Hepatocyte (in vitro differentiated cells): ENCODE measurements around the gene IMPACT. TPM values are rescaled to one million over a fixed set of nuclear protein-coding genes. Genes with fewer than 3 reads are reported as not detected.

Experiments used
- DNase-seq: peaks from one replicate; pipeline ENCODE4 v3.0.0-alpha.2; 2016; ENCODE audit warnings: low spot score
- H2AFZ ChIP-seq: fragments of 200-600 bp; sonication (generic); 2 replicates; pipeline ENCODE4 v1.6.0; 2016; ENCODE audit warnings: antibody characterized with exemption, mild to moderate bottlenecking
- H3K27ac ChIP-seq: fragments of 200-600 bp; sonication (generic); 2 replicates; pipeline ENCODE4 v1.5.1; 2016; ENCODE audit warnings: mild to moderate bottlenecking
- H3K27me3 ChIP-seq: fragments of 200-600 bp; sonication (generic); 2 replicates; pipeline ENCODE4 v1.6.1; 2016
- H3K36me3 ChIP-seq: fragments of 200-600 bp; sonication (generic); replicated peaks from 2 replicates; pipeline ENCODE4 v1.5.1; 2016; ENCODE audit warnings: low read depth; ENCODE audit not compliant: insufficient read depth
- H3K4me1 ChIP-seq: fragments of 200-600 bp; sonication (generic); 2 replicates; pipeline ENCODE4 v1.5.1; 2016; ENCODE audit warnings: mild to moderate bottlenecking, moderate library complexity; ENCODE audit not compliant: insufficient read depth
- H3K4me2 ChIP-seq: fragments of 200-600 bp; sonication (generic); 2 replicates; pipeline ENCODE4 v1.6.0; 2016
- H3K4me3 ChIP-seq: fragments of 200-600 bp; sonication (generic); 2 replicates; pipeline ENCODE4 v1.5.1; 2016; ENCODE audit warnings: mild to moderate bottlenecking
- H3K79me2 ChIP-seq: fragments of 200-600 bp; sonication (generic); 2 replicates; pipeline ENCODE4 v1.6.0; 2017; ENCODE audit warnings: mild to moderate bottlenecking
- H3K9me2 ChIP-seq: fragments of 200-600 bp; sonication (generic); replicated peaks from 2 replicates; pipeline ENCODE4 v1.6.0; 2017; ENCODE audit warnings: mild to moderate bottlenecking; ENCODE audit not compliant: insufficient read depth
- H3K9me3 ChIP-seq: fragments of 200-600 bp; sonication (generic); 2 replicates; pipeline ENCODE4 v1.5.1; 2016; ENCODE audit warnings: low read depth, mild to moderate bottlenecking
- H4K20me1 ChIP-seq: fragments of 200-600 bp; sonication (generic); 2 replicates; pipeline ENCODE4 v1.6.0; 2016; ENCODE audit warnings: mild to moderate bottlenecking; ENCODE audit not compliant: insufficient read depth, poor library complexity, severe bottlenecking
- CTCF ChIP-seq: fragments of 200-600 bp; sonication (generic); IDR thresholded peaks from 2 replicates; pipeline ENCODE4 v1.5.1; 2016; ENCODE audit warnings: antibody characterized with exemption, mild to moderate bottlenecking; ENCODE audit not compliant: poor library complexity
- EZH2 ChIP-seq: fragments of 200-600 bp; sonication (generic); IDR thresholded peaks from 2 replicates; pipeline ENCODE4 v1.6.1; 2016; ENCODE audit warnings: antibody characterized with exemption, mild to moderate bottlenecking, borderline replicate concordance
- EZH2phosphoT487 ChIP-seq: fragments of 200-600 bp; sonication (generic); IDR thresholded peaks from one replicate; pipeline ENCODE4 v1.6.1; 2018; ENCODE audit warnings: antibody characterized with exemption, mild to moderate bottlenecking, low read depth, moderate library complexity; ENCODE audit not compliant: unreplicated experiment, severe bottlenecking
- WGBS: methylation state at CpG from one replicate; pipeline ENCODE4 v1.1.6; 2016; ENCODE audit warnings: low lambda C conversion rate; ENCODE audit errors: missing lambda C conversion rate; 5-methylcytosine and 5-hydroxymethylcytosine counted together
- polyA plus RNA-seq: library from polyadenylated mRNA; unstranded; fragments of >200 nt; fragmentation: Nextera tagmentation; extraction: Ambion mirVana; gene quantifications from 2 replicates; pipeline ENCODE4 v1.2.1, GENCODE V29; 2016
- total RNA-seq: library from RNA; depleted of rRNA; stranded (reverse); fragments of >200 nt; gene quantifications from 2 replicates; pipeline ENCODE4 v1.2.3, GENCODE V29; 2014

IMPACT gene
- total and polyA plus RNA-seq, 2 experiments from 2014 or later = 21.7 to 36.3 TPM

- no peaks in the 10 kb centered on the region for H3K9me3 ChIP-seq
- H3K36me3 ChIP-seq = no peaks in the 10 kb centered on the region
- H3K79me2 ChIP-seq = no peaks in the 10 kb centered on the region
- no peaks in the 10 kb centered on the region for H3K4me1 ChIP-seq
- no peak overlapping the region for H3K4me3 ChIP-seq
- no peak for DNase-seq
- no peaks in the 10 kb centered on the region for H3K27me3 ChIP-seq
- no peaks in the 10 kb centered on the region for H3K9me2 ChIP-seq
- no peak overlapping the region for H3K4me2 ChIP-seq
- WGBS = 90% methylated on average over 5 of the region's 5 CpGs
- H2AFZ ChIP-seq = no peak overlapping the region
- TF ChIP-seq EZH2 (no peak), CTCF (no peak), EZH2phosphoT487 (no peak)
- no peak overlapping the region for H3K27ac ChIP-seq
- H4K20me1 ChIP-seq = no peaks in the 10 kb centered on the region
Observed at GRCh38 chr18:24482821-24483220, 56.4 kb downstream of the IMPACT start.

DNA sequence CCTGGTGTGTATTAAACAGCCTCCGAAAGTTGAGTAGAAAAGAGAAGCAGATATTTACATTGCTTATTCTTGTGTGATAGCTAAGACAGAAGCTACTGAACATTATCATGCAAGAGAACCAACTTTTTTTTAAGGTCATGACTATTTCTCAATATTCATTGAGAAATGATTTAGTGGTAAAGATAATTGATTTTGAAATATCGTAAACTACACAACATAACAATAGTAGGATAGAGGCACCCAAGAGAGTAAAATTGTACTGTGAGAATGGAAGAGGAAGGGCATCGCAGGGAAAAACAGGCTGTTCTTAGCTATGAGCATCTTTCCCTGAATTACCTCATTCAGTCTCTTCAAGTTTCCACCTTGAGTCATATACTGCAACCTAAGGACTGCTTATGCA, 59.2 kb downstream of the IMPACT start:
- TF ChIP-seq EZH2phosphoT487 = no peak
- no peak for TF ChIP-seq CTCF
- no peak for TF ChIP-seq EZH2
- Histone ChIP-seq H3K27ac (no peak overlapping the region), H3K4me1 (no peaks in the 10 kb centered on the region), H3K9me2 (no peaks in the 10 kb centered on the region), H3K4me2 (no peak overlapping the region), H3K9me3 (no peaks in the 10 kb centered on the region), H3K79me2 (no peaks in the 10 kb centered on the region), H4K20me1 (no peaks in the 10 kb centered on the region), H3K36me3 (no peaks in the 10 kb centered on the region), H3K27me3 (no peaks in the 10 kb centered on the region), H2AFZ (no peak overlapping the region), H3K4me3 (no peak overlapping the region)
- no peak for DNase-seq
- 88% methylated on average over 3 of the region's 3 CpGs for WGBS

DNA sequence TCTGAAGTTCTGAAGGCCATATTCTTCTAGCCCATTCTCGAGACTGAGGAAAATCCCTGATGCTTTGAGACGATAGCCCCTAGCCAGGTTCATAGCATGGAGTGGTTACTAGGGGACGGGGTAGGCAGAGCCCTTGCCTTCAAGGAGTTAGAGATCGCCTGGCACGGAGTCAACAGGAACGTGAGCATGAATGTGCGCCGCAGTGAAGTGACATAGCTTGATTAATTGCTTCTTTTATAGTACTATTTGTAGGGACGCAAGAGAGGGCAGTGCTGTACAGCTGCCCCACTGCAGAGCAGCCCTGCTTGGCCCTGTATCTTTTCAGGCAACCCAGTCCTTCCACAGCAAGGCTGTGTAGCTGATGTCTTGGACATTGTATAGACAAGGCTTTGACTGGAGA, 60.2 kb downstream of the IMPACT start:
- no peaks in the 10 kb centered on the region for H4K20me1 ChIP-seq
- TF ChIP-seq EZH2phosphoT487 (no peak), CTCF (no peak), EZH2 (no peak)
- H3K36me3 ChIP-seq = no peaks in the 10 kb centered on the region
- no peaks in the 10 kb centered on the region for H3K4me1 ChIP-seq
- no peaks in the 10 kb centered on the region for H3K9me3 ChIP-seq
- H3K79me2 ChIP-seq = no peaks in the 10 kb centered on the region
- no peaks in the 10 kb centered on the region for H3K27me3 ChIP-seq
- no peak overlapping the region for H2AFZ ChIP-seq
- H3K4me2 ChIP-seq = no peak overlapping the region
- no peaks in the 10 kb centered on the region for H3K9me2 ChIP-seq
- DNase-seq = no peak
- WGBS = 92% methylated on average over 9 of the region's 9 CpGs
- no peak overlapping the region for H3K4me3 ChIP-seq
- H3K27ac ChIP-seq = no peak overlapping the region
